ENCODE results near the gene CD99.

GRCh38 chrX:2665387-2666304 is 25.4 kb upstream of the CD99 start:
- TF ChIP-seq, protein P1, sequence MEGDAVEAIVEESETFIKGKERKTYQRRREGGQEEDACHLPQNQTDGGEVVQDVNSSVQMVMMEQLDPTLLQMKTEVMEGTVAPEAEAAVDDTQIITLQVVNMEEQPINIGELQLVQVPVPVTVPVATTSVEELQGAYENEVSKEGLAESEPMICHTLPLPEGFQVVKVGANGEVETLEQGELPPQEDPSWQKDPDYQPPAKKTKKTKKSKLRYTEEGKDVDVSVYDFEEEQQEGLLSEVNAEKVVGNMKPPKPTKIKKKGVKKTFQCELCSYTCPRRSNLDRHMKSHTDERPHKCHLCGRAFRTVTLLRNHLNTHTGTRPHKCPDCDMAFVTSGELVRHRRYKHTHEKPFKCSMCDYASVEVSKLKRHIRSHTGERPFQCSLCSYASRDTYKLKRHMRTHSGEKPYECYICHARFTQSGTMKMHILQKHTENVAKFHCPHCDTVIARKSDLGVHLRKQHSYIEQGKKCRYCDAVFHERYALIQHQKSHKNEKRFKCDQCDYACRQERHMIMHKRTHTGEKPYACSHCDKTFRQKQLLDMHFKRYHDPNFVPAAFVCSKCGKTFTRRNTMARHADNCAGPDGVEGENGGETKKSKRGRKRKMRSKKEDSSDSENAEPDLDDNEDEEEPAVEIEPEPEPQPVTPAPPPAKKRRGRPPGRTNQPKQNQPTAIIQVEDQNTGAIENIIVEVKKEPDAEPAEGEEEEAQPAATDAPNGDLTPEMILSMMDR (IDR thresholded peaks at IDR 0.05): no peak
- TF ChIP-seq POLR2AphosphoS5 (IDR thresholded peaks at IDR 0.05) (no peak), POLR2A (IDR thresholded peaks at IDR 0.05) (no peak), EP300 (IDR thresholded peaks at IDR 0.05) (no peak)
